ENCODE measurements around the gene ARHGAP45.

The ARHGAP45 gene

DNA sequence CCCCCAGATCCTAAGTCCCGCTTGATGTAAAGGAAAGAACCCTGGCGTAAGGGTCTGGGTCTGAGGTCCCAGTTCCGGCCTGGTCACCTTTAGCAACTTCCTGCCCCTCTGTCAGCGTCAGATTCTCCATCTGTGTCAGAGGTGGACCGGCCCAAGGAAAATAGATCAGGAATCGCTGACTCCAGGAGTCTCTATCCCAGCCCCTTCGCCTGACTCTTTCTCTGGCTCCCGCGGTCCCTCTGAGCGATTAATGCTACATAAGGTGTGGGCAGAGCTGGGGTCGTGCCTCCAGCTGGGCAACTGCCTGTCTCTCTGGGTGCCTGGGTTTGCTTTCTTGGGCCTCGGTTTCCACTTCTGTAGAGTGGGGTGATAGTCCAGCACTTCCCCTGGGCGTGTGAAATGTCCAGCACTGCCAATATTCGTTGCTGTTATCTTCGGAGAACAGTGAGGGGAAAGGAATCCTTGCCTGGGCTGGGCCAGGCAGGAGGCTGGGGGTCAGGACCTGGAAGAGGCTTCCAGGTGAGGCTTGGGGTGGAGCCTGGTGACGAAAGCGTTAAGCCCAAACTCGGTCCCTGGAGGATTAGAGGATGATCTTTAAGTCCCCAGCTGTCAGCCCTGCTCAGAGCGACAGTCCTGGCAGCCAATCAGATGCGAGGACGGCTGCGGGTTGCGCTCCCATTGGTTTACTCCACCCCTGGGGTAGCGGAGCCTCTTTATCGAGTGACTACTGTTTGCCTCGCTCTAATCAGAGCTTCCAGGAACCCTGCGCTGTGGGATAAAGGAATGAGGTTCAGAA, 26.3 kb upstream of the ARHGAP45 start:
- peak; percentile 83 for DNase-seq

DNA sequence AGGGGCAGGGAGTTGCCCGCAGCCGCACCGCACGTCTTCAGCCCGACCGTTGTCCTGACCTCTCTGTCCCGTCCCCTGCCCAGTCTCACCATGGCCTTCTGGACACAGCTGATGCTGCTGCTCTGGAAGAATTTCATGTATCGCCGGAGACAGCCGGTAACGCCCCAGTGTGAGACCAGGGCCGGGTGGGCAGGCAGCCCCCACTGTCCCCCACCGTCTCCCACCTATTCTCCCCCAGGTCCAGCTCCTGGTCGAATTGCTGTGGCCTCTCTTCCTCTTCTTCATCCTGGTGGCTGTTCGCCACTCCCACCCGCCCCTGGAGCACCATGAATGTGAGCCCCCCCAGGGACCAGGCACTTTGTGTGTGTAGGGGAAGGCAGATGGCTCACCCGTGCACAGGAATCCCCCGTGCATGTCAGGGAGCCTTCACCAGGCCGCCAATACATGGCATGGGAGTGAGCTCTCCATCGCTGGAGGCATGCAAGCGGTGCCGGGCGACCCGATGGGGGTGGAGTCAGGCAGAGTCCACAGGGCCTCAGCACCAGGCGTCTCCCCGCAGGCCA, 25.6 kb upstream of the ARHGAP45 start:
- DNase-seq: no peak

DNA sequence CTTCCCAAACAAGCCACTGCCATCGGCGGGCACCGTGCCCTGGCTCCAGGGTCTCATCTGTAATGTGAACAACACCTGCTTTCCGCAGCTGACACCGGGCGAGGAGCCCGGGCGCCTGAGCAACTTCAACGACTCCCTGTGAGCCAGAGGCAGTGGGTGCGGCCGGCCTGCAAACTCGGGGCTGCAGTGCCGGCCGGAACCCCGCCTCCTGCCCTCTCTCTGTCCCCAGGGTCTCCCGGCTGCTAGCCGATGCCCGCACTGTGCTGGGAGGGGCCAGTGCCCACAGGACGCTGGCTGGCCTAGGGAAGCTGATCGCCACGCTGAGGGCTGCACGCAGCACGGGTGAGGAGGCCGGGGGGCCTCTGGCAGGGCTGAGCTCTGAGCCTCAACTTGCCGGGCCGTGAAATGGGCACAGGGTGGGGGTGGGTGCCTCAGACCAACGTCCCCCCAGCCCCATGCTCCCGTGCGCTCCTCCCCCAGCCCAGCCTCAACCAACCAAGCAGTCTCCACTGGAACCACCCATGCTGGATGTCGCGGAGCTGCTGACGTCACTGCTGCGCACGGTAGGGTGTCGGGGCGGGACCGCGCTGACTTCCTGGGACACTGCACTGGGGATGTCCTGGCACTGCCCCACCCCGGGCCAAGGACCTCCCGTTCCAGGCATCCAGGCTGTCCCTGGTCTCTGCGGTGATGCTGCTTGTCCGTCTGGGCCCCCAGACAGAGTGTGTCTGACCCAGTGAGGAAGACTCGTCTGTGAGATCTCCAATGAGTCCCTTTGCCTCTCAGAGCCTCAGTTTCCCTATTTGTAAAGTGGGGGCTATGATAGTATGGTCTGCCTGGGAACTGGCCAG, 24.9 kb upstream of the ARHGAP45 start:
- no peak for DNase-seq

DNA sequence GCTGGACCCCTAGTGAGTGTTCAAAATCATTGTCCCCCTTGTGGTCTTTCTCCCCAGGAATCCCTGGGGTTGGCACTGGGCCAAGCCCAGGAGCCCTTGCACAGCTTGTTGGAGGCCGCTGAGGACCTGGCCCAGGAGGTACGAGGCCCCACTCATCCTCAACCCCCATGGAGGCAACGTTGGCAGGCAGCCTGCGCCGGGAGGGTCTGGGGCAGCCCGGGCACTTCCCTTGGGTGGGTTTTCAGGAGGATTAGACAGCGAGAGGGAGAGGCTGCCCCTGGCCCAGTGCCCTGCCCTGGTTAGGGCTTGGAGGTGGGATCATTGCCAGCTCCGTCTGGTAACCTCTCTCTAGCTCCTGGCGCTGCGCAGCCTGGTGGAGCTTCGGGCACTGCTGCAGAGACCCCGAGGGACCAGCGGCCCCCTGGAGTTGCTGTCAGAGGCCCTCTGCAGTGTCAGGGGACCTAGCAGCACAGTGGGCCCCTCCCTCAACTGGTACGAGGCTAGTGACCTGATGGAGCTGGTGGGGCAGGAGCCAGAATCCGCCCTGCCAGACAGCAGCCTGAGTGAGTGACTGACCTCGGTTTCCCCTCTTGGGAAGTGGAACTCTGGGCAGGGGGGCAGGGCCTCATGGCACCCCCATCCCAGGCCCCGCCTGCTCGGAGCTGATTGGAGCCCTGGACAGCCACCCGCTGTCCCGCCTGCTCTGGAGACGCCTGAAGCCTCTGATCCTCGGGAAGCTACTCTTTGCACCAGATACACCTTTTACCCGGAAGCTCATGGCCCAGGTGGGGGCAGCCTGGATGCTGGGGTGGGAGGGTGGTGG, 24.1 kb upstream of the ARHGAP45 start:
- no peak for DNase-seq

DNA sequence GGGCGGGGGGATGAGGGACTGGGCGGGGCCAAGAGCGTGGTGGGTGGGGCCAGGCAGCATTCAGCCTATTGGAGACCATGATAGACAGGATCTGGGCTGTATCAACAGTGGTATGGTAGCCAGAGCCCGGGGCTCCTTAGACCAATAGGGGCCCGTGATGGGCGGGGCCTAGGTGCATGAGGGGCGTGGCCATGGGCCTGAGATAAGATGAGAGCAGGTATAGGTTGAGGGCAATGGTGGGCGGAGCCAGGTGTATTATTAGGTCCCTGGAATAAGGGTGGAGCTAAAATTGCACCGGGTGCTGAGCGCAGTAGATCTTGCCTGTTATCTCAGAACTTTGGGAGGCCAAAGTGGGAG, 21.7 kb upstream of the ARHGAP45 start:
- no peak for DNase-seq

DNA sequence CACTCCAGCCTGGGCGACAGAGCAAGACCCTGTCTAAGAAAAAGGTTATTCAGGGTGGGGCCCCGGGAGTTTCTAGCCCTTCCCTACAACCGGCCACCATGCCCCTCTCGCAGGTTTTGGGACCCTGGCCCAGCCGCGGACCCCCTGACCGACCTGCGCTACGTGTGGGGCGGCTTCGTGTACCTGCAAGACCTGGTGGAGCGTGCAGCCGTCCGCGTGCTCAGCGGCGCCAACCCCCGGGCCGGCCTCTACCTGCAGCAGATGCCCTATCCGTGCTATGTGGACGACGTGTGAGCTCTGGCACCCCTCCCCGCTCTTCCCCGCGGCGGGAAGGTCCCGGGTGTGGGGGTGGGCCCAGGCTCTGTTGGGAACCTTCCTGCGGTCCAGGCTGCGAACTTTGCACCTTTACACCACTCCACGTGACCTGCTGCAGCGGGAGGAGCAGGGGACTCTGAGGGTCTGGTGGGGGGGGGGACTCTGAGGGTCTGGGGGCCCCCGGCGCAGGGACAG, 20.8 kb upstream of the ARHGAP45 start:
- no peak for DNase-seq

DNA sequence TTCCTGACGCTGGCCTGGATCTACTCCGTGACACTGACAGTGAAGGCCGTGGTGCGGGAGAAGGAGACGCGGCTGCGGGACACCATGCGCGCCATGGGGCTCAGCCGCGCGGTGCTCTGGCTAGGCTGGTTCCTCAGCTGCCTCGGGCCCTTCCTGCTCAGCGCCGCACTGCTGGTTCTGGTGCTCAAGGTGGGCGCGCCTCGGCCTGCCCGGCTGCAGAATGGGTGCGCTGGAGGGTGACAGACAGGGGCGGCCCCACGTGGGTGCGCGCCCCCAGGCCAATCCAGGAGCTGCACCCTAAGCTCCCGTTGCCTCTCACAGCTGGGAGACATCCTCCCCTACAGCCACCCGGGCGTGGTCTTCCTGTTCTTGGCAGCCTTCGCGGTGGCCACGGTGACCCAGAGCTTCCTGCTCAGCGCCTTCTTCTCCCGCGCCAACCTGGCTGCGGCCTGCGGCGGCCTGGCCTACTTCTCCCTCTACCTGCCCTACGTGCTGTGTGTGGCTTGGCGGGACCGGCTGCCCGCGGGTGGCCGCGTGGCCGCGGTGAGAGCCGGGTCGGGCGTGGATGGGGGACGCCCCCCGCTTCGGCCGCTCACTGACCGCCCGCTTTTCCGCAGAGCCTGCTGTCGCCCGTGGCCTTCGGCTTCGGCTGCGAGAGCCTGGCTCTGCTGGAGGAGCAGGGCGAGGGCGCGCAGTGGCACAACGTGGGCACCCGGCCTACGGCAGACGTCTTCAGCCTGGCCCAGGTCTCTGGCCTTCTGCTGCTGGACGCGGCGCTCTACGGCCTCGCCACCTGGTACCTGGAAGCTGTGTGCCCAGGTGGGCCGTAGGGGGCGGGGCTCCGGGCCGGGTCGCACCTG, 19.9 kb upstream of the ARHGAP45 start:
- DNase-seq: no peak

DNA sequence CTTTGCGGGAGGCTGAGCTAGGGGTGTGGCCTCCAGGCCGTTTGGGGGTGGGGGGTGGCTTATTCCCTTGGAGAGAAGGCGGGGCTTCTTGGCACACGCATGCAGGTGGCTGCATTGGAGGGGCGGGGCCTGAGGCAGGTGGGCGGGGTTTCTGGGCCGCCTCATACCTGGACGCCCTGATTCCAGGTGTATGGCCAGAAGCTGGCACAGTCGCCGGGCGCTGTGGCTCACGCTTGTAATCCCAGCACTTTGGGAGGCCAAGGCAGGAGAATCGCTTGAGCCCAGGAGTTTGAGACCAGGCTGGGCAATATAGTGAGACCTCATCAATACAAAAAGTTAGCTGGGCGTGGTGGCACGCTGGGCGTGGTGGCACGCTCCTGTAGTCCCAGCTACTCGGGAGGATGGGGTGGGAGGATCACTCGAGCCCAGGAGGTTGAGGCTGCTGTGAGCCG, 19.2 kb upstream of the ARHGAP45 start:
- no peak for DNase-seq

DNA sequence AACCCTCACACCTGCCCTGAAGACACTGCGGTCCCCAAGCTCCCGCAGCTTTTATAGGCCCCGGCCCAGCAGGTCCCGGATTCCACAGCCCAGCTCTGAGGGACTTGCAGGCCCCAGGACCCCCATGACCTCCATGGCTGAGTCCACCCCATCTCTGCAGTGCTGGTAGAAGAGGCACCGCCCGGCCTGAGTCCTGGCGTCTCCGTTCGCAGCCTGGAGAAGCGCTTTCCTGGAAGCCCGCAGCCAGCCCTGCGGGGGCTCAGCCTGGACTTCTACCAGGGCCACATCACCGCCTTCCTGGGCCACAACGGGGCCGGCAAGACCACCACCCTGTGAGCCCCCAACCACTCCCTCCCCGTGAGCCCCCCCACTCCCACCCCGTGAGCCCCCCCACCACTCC, 17.9 kb upstream of the ARHGAP45 start:
- DNase-seq: no peak

DNA sequence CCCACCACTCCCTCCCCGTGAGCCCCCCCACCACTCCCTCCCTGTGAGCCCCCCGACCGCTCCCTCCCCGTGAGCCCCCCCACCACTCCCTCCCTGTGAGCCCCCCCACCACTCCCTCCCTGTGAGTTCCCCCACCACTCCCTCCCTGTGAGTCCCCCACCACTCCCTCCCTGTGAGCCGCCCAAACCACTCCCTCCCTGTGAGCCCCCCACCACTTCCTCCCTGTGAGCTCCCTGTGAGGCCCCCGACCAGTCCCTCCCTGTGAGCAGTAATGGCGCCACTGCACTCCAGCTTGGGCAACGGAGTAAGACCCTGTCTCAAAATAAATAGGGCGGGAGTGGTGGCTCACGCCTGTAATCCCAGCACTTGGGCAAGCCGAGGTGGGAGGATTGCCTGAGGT, 17.2 kb upstream of the ARHGAP45 start:
- no peak for DNase-seq

DNA sequence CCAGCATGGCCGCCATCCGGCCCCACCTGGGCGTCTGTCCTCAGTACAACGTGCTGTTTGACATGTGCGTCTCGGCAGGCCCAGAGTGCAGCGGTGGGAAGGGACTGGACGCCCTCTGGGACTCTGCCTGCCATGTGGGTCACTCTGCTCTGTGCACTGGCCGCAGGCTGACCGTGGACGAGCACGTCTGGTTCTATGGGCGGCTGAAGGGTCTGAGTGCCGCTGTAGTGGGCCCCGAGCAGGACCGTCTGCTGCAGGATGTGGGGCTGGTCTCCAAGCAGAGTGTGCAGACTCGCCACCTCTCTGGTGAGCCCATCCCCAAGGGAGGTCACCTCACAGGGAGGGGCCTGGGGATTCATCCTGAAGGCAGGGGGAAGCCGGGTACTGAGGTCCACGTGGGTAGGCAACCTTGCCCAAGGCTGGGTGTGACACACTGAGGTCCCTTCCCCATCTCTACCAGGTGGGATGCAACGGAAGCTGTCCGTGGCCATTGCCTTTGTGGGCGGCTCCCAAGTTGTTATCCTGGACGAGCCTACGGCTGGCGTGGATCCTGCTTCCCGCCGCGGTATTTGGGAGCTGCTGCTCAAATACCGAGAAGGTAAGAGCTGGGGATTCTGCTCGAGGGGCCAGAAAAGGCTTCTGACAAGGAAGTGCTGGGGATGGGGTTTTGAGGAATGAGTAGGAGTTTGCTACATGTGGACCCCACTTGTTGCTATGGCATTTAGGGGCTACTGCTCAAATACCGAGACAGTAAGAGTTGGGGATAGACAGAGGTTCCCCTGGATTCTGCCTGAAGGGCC, 15.8 kb upstream of the ARHGAP45 start:
- DNase-seq: no peak

DNA sequence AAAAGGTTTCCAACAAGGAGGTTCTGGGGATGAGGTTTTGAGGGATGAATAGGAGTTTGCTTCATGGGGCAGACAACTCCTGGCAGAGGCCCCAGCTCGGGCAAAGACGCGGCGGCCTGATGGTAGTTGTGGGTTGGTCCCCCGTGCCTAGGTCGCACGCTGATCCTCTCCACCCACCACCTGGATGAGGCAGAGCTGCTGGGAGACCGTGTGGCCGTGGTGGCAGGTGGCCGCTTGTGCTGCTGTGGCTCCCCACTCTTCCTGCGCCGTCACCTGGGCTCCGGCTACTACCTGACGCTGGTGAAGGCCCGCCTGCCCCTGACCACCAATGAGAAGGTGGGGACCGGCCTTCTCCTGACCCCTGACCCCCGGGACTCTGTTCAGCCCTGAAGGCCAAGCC, 15.2 kb upstream of the ARHGAP45 start:
- no peak for DNase-seq

DNA sequence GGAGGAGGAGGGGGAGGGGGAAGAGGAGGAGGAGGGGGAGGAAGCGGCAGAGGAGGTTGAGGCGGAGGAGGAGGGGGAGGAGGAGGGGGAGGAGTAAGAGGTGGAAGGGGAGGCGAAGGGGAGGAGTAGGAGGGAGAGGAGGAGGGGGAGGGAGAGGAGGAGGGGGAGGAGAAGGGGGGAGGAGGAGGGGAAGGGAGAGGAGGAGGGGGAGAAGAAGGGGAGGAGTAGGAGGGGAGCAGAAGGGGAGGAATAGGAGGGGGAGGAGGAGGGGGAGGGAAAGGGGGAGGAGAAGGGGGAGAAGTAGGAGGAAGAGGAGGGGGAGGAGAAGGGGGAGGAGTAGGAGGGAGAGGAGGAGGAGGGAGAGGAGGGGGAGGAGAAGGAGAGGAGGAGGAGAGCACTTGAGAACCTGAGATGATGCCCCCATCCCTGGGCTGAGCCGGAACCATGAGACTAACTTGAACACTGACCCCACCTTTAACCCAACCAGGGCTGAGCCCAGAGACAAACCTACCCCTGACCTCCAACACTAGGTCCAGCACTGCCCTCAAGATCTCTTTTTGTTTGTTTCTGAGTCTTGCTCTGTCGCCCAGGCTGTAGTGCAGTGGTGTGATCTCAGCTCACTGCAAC, 14.5 kb upstream of the ARHGAP45 start:
- DNase-seq: no peak

DNA sequence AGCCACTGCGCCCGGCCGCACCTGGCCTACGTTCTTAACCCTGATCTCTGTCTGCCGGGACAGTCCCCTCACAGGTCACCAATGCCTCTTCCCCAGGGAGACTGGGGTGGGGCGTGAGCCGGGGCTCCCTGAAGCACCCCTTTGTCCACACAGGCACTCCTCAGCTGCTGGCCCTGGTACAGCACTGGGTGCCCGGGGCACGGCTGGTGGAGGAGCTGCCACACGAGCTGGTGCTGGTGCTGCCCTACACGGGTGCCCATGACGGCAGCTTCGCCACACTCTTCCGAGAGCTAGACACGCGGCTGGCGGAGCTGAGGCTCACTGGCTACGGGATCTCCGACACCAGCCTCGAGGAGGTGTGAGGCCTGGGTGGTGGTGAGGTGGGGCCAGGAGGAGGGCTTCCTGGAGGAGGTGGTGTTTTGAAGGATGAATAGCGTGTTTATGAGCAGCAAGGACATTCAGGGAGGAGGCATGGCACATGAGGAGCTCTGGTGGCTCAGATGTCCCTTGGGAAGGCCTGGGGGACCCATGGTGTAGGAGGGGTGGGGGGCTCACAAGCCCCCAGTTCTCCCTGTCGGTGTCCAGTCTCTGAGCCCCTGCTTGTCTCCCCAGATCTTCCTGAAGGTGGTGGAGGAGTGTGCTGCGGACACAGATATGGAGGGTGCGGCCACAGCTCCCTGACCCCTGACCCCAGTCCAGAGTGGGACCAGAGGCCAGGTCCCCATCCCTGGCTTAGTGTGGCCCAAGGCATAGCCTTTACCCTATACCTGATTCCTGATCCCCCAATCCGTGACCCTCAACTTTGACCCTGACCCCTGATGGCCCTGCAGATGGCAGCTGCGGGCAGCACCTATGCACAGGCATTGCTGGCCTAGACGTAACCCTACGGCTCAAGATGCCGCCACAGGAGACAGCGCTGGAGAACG, 13.5 kb upstream of the ARHGAP45 start:
- no peak for DNase-seq

DNA sequence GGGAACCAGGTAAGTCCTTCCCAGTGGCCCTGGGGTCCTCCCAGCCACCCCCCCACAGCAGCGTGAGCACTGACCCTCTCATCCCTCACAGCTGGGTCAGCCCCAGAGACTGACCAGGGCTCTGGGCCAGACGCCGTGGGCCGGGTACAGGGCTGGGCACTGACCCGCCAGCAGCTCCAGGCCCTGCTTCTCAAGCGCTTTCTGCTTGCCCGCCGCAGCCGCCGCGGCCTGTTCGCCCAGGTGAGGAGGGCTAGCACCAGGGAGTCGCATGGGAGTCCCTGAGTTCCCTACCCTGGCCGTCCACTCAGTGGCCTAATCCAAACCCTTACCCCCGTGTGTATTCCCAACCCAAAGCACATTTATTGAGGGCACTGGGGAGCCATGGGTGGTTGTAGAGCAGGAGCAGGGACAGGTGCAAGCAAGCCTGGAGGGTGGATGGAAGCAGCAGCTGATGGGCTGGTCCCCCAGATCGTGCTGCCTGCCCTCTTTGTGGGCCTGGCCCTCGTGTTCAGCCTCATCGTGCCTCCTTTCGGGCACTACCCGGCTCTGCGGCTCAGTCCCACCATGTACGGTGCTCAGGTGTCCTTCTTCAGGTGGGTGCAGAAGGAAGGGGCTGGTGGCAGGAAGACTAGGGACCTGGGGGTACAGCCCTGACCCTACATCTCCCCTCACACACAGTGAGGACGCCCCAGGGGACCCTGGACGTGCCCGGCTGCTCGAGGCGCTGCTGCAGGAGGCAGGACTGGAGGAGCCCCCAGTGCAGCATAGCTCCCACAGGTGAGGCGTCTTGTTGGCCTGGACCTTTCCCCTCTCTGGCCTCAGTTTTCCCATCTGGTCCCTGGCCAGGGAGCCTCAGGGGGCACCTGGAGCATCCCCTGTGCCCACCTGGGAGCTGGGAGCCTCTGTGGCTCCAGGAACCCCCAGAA, 12.6 kb upstream of the ARHGAP45 start:
- DNase-seq: no peak

DNA sequence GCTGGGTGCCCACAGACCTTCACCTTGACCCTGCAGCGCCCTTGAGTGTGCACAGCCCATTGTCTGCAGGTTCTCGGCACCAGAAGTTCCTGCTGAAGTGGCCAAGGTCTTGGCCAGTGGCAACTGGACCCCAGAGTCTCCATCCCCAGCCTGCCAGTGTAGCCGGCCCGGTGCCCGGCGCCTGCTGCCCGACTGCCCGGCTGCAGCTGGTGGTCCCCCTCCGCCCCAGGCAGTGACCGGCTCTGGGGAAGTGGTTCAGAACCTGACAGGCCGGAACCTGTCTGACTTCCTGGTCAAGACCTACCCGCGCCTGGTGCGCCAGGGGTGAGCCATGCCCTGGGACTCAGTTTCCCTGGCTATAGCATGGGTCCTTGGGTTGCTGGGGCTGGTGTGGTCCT, 11.9 kb upstream of the ARHGAP45 start:
- DNase-seq: no peak

DNA sequence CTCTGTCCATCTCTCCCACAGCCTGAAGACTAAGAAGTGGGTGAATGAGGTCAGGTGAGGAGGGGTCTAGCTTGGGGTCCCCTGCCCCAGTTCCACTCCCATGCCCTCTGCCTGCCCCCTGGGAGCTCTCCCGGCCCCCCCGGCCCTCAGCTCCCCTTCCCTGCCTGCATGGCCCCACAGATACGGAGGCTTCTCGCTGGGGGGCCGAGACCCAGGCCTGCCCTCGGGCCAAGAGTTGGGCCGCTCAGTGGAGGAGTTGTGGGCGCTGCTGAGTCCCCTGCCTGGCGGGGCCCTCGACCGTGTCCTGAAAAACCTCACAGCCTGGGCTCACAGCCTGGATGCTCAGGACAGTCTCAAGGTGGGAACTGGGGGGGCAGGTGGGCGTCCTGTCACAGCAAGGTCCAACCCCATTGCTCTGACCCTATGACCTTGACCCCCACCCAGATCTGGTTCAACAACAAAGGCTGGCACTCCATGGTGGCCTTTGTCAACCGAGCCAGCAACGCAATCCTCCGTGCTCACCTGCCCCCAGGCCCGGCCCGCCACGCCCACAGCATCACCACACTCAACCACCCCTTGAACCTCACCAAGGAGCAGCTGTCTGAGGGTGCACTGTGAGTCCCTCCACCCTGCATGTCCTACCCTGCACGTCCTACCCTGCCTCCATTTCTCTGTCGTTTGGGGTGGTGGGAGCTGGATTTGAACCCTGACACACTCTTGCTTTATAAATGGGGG, 10.9 kb upstream of the ARHGAP45 start:
- DNase-seq: no peak
